ENCODE measurements around the gene ZNF507. TPM values are rescaled to one million over a fixed set of nuclear protein-coding genes. Genes with fewer than 3 reads are reported as not detected.

Gene ZNF507
- total and polyA plus RNA-seq, 3 experiments from 2014 or later, result 6.5 to 32.9 (median 29.6) TPM

DNA sequence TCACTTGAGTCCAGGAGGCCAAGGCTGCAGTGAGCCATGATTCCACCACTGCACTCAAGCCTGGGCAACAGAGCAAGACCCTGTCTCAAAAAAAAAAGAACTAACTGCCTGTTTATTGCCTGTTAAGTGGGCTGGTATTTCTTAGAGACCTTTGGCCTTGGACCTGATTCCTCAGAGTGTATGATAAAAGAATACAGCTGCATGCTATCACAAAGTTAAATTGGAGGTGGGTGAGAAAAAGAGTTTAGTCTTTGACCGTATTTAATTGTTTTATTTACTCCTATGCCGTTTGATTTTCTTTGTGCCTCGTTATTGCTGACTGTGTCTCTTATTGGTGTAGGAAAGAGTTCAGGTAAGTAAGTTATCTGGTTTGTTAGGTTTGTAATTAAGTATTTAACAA lies 34.9 kb downstream of the ZNF507 start:
- peaks cover 0 to 5% (median 0%) of the 10 kb centered on the region in 3 donors for H3K4me1 Mint-ChIP-seq
- no peaks in the 10 kb centered on the region for H3K4me1 ChIP-seq (ENCODE audit: insufficient read depth, low read length)
- H3K27ac ChIP-seq (ENCODE audit: low read depth, low read length), result no peak overlapping the region
- peaks cover 7 to 71% (median 26%) of the 10 kb centered on the region in 3 donors for H3K36me3 Mint-ChIP-seq
- ChIA-PET CTCF (no interaction called here), POLR2A (no interaction called here)
- H3K9me3 Mint-ChIP-seq, result no peaks in the 10 kb centered on the region
- DNase-seq, result no peak
- H3K36me3 ChIP-seq (ENCODE audit: insufficient read depth, low read length), result peaks cover 24% of the 10 kb centered on the region
- no peaks in the 10 kb centered on the region for H3K27me3 ChIP-seq (ENCODE audit: insufficient read depth, low read length, poor library complexity, severe bottlenecking)
- no peaks in the 10 kb centered on the region for H3K9me3 ChIP-seq (ENCODE audit: low read length)
- peak overlapping the region in 1 of 8 donors; percentile 66 for H3K27ac Mint-ChIP-seq
- H3K27me3 Mint-ChIP-seq, result no peaks in the 10 kb centered on the region
- H3K4me3 Mint-ChIP-seq, result no peak overlapping the region
- H3K4me3 ChIP-seq (ENCODE audit: low read length), result no peak overlapping the region

- Histone ChIP-seq H3K4me1 (ENCODE audit: insufficient read depth, low read length) (no peaks in the 10 kb centered on the region), H3K9me3 (ENCODE audit: low read length) (no peaks in the 10 kb centered on the region), H3K4me3 (ENCODE audit: low read length) (no peak overlapping the region), H3K27ac (ENCODE audit: low read depth, low read length) (no peak overlapping the region), H3K27me3 (ENCODE audit: insufficient read depth, low read length, poor library complexity, severe bottlenecking) (no peaks in the 10 kb centered on the region), H3K36me3 (ENCODE audit: insufficient read depth, low read length) (peaks cover 9% of the 10 kb centered on the region)
- no peak for DNase-seq
- no peaks in the 10 kb centered on the region for H3K27me3 Mint-ChIP-seq
- no peak overlapping the region for H3K4me3 Mint-ChIP-seq
- peaks cover 0 to 1% (median 0%) of the 10 kb centered on the region in 3 donors for H3K4me1 Mint-ChIP-seq
- ChIA-PET CTCF (no interaction called here), POLR2A (no interaction called here)
- peak overlapping the region in 3 of 8 donors; percentile 37 to 52 (median 38) for H3K27ac Mint-ChIP-seq
- H3K9me3 Mint-ChIP-seq, result no peaks in the 10 kb centered on the region
- H3K36me3 Mint-ChIP-seq, result peaks cover 0 to 23% (median 8%) of the 10 kb centered on the region in 3 donors
Measured at GRCh38 chr19:32387701-32388392, 42.4 kb downstream of the ZNF507 start.

- no peaks in the 10 kb centered on the region for H3K4me1 Mint-ChIP-seq
- H3K4me3 Mint-ChIP-seq, result no peak overlapping the region
- no peaks in the 10 kb centered on the region for H3K4me1 ChIP-seq (ENCODE audit: insufficient read depth, low read length)
- H3K27ac Mint-ChIP-seq, result peak overlapping the region in 3 of 8 donors; percentile 37 to 52 (median 38)
- H3K27ac ChIP-seq (ENCODE audit: low read depth, low read length), result no peak overlapping the region
- H3K36me3 Mint-ChIP-seq, result peaks cover 0 to 18% (median 5%) of the 10 kb centered on the region in 3 donors
- CTCF ChIA-PET, result no interaction called here
- no peaks in the 10 kb centered on the region for H3K27me3 ChIP-seq (ENCODE audit: insufficient read depth, low read length, poor library complexity, severe bottlenecking)
- H3K4me3 ChIP-seq (ENCODE audit: low read length), result no peak overlapping the region
- no peaks in the 10 kb centered on the region for H3K9me3 Mint-ChIP-seq
- no peak for DNase-seq
- H3K36me3 ChIP-seq (ENCODE audit: insufficient read depth, low read length), result peaks cover 6% of the 10 kb centered on the region
- POLR2A ChIA-PET, result no interaction called here
- H3K9me3 ChIP-seq (ENCODE audit: low read length), result no peaks in the 10 kb centered on the region
- H3K27me3 Mint-ChIP-seq, result no peaks in the 10 kb centered on the region
Measured at GRCh38 chr19:32388393-32388855, 43.0 kb downstream of the ZNF507 start.

DNA sequence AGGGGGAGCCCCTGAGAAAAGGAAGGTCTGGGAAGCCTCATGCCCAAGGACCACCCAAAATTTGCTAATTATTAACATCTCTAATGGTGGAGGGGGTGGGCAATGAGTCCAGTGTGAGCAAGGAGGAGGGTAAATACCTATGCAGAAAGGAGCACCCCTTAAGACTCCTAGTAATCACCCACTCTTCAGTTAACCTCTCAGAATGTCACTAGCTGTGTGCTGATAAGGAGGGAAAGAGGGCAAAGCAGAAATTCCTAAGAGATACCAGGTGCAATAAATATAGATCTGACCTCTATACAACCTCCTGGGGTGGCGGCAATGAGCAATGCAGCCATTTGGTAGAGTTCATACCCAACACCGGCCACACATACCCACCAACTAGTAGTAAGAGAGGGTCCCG lies 47.5 kb downstream of the ZNF507 start:
- H3K4me3 Mint-ChIP-seq, result no peak overlapping the region
- Histone ChIP-seq H3K27ac (ENCODE audit: low read depth, low read length) (no peak overlapping the region), H3K4me3 (ENCODE audit: low read length) (no peak overlapping the region), H3K4me1 (ENCODE audit: insufficient read depth, low read length) (no peaks in the 10 kb centered on the region), H3K36me3 (ENCODE audit: insufficient read depth, low read length) (no peaks in the 10 kb centered on the region), H3K9me3 (ENCODE audit: low read length) (no peaks in the 10 kb centered on the region), H3K27me3 (ENCODE audit: insufficient read depth, low read length, poor library complexity, severe bottlenecking) (no peaks in the 10 kb centered on the region)
- POLR2A ChIA-PET, result no interaction called here
- CTCF ChIA-PET, result no interaction called here
- no peaks in the 10 kb centered on the region for H3K27me3 Mint-ChIP-seq
- peaks cover 0 to 10% (median 5%) of the 10 kb centered on the region in 3 donors for H3K36me3 Mint-ChIP-seq
- H3K4me1 Mint-ChIP-seq, result no peaks in the 10 kb centered on the region
- peak overlapping the region in 1 of 8 donors; percentile 10 for H3K27ac Mint-ChIP-seq
- H3K9me3 Mint-ChIP-seq, result no peaks in the 10 kb centered on the region
- no peak for DNase-seq

- H3K27me3 Mint-ChIP-seq, result no peaks in the 10 kb centered on the region
- no peak overlapping the region for H3K4me3 Mint-ChIP-seq
- H3K36me3 Mint-ChIP-seq, result peaks cover 0 to 8% (median 5%) of the 10 kb centered on the region in 3 donors
- no peaks in the 10 kb centered on the region for H3K27me3 ChIP-seq (ENCODE audit: insufficient read depth, low read length, poor library complexity, severe bottlenecking)
- ChIA-PET CTCF (no interaction called here), POLR2A (no interaction called here)
- H3K4me1 ChIP-seq (ENCODE audit: insufficient read depth, low read length), result no peaks in the 10 kb centered on the region
- no peak overlapping the region for H3K27ac ChIP-seq (ENCODE audit: low read depth, low read length)
- H3K9me3 Mint-ChIP-seq, result no peaks in the 10 kb centered on the region
- H3K4me1 Mint-ChIP-seq, result no peaks in the 10 kb centered on the region
- no peaks in the 10 kb centered on the region for H3K9me3 ChIP-seq (ENCODE audit: low read length)
- no peak for DNase-seq
- H3K4me3 ChIP-seq (ENCODE audit: low read length), result no peak overlapping the region
- H3K27ac Mint-ChIP-seq, result no peak overlapping the region
- H3K36me3 ChIP-seq (ENCODE audit: insufficient read depth, low read length), result no peaks in the 10 kb centered on the region
Measured at GRCh38 chr19:32396046-32396652, 50.7 kb downstream of the ZNF507 start.

DNA sequence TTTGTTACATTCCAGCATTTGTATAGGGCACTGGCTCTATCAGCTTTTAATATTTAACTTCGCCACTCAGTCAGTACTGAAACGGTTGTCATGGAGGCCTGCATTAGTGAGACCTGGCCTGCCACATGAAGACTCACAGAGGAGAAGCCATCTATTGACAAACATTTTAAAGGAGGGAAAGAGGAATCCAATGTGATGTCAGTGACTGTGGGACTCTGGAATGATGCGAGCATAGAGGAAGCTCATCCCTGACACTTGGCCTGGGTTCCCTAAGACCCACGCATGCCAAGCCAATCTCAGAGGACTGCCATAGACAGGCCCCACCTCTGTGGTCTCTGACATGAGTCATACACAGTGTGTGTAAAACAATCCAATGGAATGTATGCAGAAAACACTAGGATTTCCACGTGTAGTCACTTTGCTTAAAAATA lies 52.3 kb downstream of the ZNF507 start:
- H3K27ac ChIP-seq (ENCODE audit: low read depth, low read length), result no peak overlapping the region
- no peaks in the 10 kb centered on the region for H3K9me3 ChIP-seq (ENCODE audit: low read length)
- H3K27me3 ChIP-seq (ENCODE audit: insufficient read depth, low read length, poor library complexity, severe bottlenecking), result no peaks in the 10 kb centered on the region
- Mint-ChIP-seq H3K4me1 (peaks cover 0 to 3% (median 0%) of the 10 kb centered on the region in 3 donors), H3K36me3 (peaks cover 2 to 8% (median 5%) of the 10 kb centered on the region in 3 donors), H3K4me3 (no peak overlapping the region), H3K27ac (peak overlapping the region in 1 of 8 donors; percentile 12), H3K9me3 (no peaks in the 10 kb centered on the region), H3K27me3 (no peaks in the 10 kb centered on the region)
- no peaks in the 10 kb centered on the region for H3K4me1 ChIP-seq (ENCODE audit: insufficient read depth, low read length)
- H3K36me3 ChIP-seq (ENCODE audit: insufficient read depth, low read length), result no peaks in the 10 kb centered on the region
- ChIA-PET CTCF (no interaction called here), POLR2A (no interaction called here)
- no peak overlapping the region for H3K4me3 ChIP-seq (ENCODE audit: low read length)
- no peak for DNase-seq

DNA sequence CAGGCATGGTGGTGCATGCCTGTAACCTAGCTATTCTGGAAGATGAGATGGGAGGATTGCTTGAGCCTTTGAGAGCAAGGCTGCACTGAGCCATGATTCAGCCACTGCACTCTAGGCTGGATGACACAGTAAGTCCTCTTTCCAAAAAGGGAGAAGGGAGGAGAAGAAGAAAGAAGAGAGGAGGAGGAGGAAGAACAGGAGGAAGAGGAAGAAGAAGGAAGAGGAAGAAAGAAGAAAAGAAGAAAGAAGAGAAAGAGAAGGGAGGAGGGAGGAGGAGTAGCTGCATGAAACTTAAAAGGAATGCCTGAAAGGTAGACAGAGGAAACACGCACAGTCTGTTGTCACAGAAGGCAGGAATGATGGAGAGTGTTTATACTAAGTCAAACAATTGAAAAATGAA lies 56.6 kb downstream of the ZNF507 start:
- Histone ChIP-seq H3K9me3 (ENCODE audit: low read length) (no peaks in the 10 kb centered on the region), H3K4me3 (ENCODE audit: low read length) (no peak overlapping the region), H3K27ac (ENCODE audit: low read depth, low read length) (no peak overlapping the region), H3K27me3 (ENCODE audit: insufficient read depth, low read length, poor library complexity, severe bottlenecking) (no peaks in the 10 kb centered on the region), H3K4me1 (ENCODE audit: insufficient read depth, low read length) (peaks cover 19% of the 10 kb centered on the region), H3K36me3 (ENCODE audit: insufficient read depth, low read length) (no peaks in the 10 kb centered on the region)
- Mint-ChIP-seq H3K27ac (peak overlapping the region in 3 of 8 donors; percentile 39 to 68 (median 48)), H3K4me3 (peak overlapping the region in 1 of 7 donors; percentile 3), H3K36me3 (peaks cover 0 to 5% (median 2%) of the 10 kb centered on the region in 3 donors), H3K9me3 (no peaks in the 10 kb centered on the region), H3K4me1 (peaks cover 9 to 30% (median 25%) of the 10 kb centered on the region in 3 donors), H3K27me3 (no peaks in the 10 kb centered on the region)
- no peak for DNase-seq
- POLR2A ChIA-PET, result no interaction called here
- CTCF ChIA-PET, result no interaction called here

GRCh38 chr19:32403291-32403995 lies 58.0 kb downstream of the ZNF507 start:
- CTCF ChIA-PET, result no interaction called here
- Histone ChIP-seq H3K4me3 (ENCODE audit: low read length) (no peak overlapping the region), H3K27me3 (ENCODE audit: insufficient read depth, low read length, poor library complexity, severe bottlenecking) (no peaks in the 10 kb centered on the region), H3K27ac (ENCODE audit: low read depth, low read length) (peak overlapping the region; percentile 88), H3K9me3 (ENCODE audit: low read length) (no peaks in the 10 kb centered on the region), H3K4me1 (ENCODE audit: insufficient read depth, low read length) (peaks cover 19% of the 10 kb centered on the region), H3K36me3 (ENCODE audit: insufficient read depth, low read length) (no peaks in the 10 kb centered on the region)
- DNase-seq, result no peak
- Mint-ChIP-seq H3K4me1 (peaks cover 10 to 38% (median 25%) of the 10 kb centered on the region in 3 donors), H3K4me3 (peak overlapping the region in 6 of 7 donors; percentile 4 to 92 (median 89)), H3K27ac (peak overlapping the region in 4 of 8 donors; percentile 45 to 82 (median 68)), H3K36me3 (peaks cover 0 to 6% (median 5%) of the 10 kb centered on the region in 3 donors), H3K27me3 (no peaks in the 10 kb centered on the region), H3K9me3 (no peaks in the 10 kb centered on the region)
- POLR2A ChIA-PET, result no interaction called here
